ENCODE results near the gene CDK18.

DNA sequence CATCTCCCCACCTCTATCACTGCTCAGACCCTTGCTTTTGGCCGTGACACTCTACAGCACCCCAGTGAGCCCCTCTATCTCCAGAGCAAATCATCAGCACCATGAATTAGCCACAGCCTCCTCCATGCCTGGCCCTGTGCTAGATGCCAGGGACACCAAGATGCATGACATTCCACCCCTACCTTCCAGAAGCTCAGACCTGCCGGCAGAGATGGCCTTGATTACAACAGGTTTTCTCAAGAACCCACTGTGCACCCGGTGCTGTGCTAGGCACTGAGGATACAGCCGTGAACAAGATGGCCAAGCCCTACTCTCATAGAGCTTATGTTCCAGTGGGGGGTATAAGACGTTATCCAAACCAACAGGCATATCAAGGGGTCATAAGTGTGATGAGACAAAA lies 30.6 kb downstream of the CDK18 start:
- TF ChIP-seq, protein P1, sequence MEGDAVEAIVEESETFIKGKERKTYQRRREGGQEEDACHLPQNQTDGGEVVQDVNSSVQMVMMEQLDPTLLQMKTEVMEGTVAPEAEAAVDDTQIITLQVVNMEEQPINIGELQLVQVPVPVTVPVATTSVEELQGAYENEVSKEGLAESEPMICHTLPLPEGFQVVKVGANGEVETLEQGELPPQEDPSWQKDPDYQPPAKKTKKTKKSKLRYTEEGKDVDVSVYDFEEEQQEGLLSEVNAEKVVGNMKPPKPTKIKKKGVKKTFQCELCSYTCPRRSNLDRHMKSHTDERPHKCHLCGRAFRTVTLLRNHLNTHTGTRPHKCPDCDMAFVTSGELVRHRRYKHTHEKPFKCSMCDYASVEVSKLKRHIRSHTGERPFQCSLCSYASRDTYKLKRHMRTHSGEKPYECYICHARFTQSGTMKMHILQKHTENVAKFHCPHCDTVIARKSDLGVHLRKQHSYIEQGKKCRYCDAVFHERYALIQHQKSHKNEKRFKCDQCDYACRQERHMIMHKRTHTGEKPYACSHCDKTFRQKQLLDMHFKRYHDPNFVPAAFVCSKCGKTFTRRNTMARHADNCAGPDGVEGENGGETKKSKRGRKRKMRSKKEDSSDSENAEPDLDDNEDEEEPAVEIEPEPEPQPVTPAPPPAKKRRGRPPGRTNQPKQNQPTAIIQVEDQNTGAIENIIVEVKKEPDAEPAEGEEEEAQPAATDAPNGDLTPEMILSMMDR (IDR thresholded peaks at IDR 0.05): no peak
- no peak for TF ChIP-seq POLR2AphosphoS5 (IDR thresholded peaks at IDR 0.05)

Data from stomach (tissue), 4 donors.